ENCODE data around the gene PTPRM. TPM values are rescaled to one million over a fixed set of nuclear protein-coding genes. Genes with fewer than 3 reads are reported as not detected.

The PTPRM gene
- total and polyA plus RNA-seq, 2 of the 4 experiments (the other 2 are of a cell fraction), result 28.3 to 51.2 TPM

DNA sequence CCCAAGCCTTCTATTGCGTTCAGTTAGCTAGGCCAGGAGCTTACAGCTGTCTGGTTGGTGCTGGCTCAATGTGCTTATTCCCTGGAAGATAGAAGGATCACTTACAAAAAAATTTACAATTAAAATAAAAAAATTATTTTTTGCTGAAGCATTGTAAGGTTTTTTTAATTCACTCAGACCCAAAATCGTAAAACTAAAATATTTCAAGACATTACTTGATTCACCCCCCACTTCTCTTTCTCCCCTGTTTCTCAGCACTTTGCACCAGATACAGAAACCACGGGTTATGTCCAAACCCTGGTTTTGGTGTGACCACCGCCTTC is 911 bp upstream of the PTPRM start:
- Histone ChIP-seq H3K4me1 (ENCODE audit: control insufficient read depth, insufficient read depth, low read length) (peaks cover 8% of the 10 kb centered on the region), H3K4ac (ENCODE audit: low read depth, low read length) (peak overlapping the region; percentile 84), H2AK5ac (ENCODE audit: low read depth, low read length) (0 out of 2 replicates have a peak overlapping the region, but pooled peaks have one; percentile 20), H4K8ac (ENCODE audit: low read depth in 2 of 2, low read length in 2 of 2) (peak overlapping the region in 1 of 2 experiments; percentile 88; a peak in 1 of 4 replicates), H3K23ac (ENCODE audit: low read depth, low read length) (peak overlapping the region; percentile 83), H3K9me1 (ENCODE audit: insufficient read depth, low read length) (peaks cover 6% of the 10 kb centered on the region; the same call in 1 of the 2 replicates), H3K9ac (ENCODE audit: low read depth, low read length) (peak overlapping the region; percentile 90), H3K4me3 (ENCODE audit: insufficient read depth, low read depth, low read length) (peak overlapping the region; percentile 96), H3K27ac (ENCODE audit: insufficient read depth, low read length) (peak overlapping the region; percentile 88), H2BK15ac (ENCODE audit: low read depth, low read length) (no peak overlapping the region), H4K20me1 (ENCODE audit: insufficient read depth, low read length) (peaks cover 4% of the 10 kb centered on the region; the same call in 1 of the 2 replicates), H2BK120ac (ENCODE audit: low read depth, low read length) (peak overlapping the region; percentile 80; the same call in 1 of the 2 replicates), H3K56ac (ENCODE audit: extremely low read depth, insufficient read depth, low read length) (peak overlapping the region; percentile 43; the same call in 1 of the 2 replicates), H3K79me1 (ENCODE audit: low read depth in 1 of 2, low read length in 2 of 2) (peaks cover 8 to 22% of the 10 kb centered on the region in 2 experiments; a peak in 3 of 4 replicates), H4K91ac (ENCODE audit: insufficient read depth, low read depth, low read length) (peak overlapping the region; percentile 80), H2AFZ (replicated peaks; ENCODE audit: low read length, poor library complexity) (peak overlapping the region; percentile 96), H3K27me3 (ENCODE audit: control insufficient read depth, insufficient read depth, low read length) (no peaks in the 10 kb centered on the region), H3K14ac (replicated peaks; ENCODE audit: low read depth, low read length) (peak overlapping the region; percentile 94), H3K9me3 (ENCODE audit: control insufficient read depth, insufficient read depth, low read length) (no peaks in the 10 kb centered on the region), H3K18ac (ENCODE audit: low read depth, low read length) (peak overlapping the region; percentile 75), H4K5ac (ENCODE audit: low read depth, low read length) (0 out of 2 replicates have a peak overlapping the region, but pooled peaks have one; percentile 37), H3K4me2 (ENCODE audit: low read depth, low read length) (peak overlapping the region; percentile 93), H2BK20ac (ENCODE audit: low read depth, low read length) (no peak overlapping the region), H2BK5ac (ENCODE audit: low read depth, low read length, poor library complexity, severe bottlenecking) (peak overlapping the region; percentile 81), H2AK9ac (replicated peaks; ENCODE audit: low read depth, low read length, poor library complexity) (peak overlapping the region; percentile 55), H3K36me3 (ENCODE audit: control insufficient read depth, insufficient read depth, low read length) (no peaks in the 10 kb centered on the region)
- in situ Hi-C loops (cut with MboI; ENCODE audit: low sequenced_read_pairs) (no loop called here), intact Hi-C loops (cut with micrococcal nuclease) (loop anchor here (2.0 to 5.0 kb wide), 4 partner anchors 293 to 826 kb away; no protein-coding TSS in a partner anchor), dilution Hi-C loops (cut with HindIII; ENCODE audit: low sequenced_read_pairs, unreplicated experiment) (no loop called here)
- no peak for DNase-seq
- ATAC-seq (ENCODE audit: low read depth), result no peak
- TF ChIP-seq FOS (IDR thresholded peaks at IDR 0.05; ENCODE audit: low read depth, low read length), result no peak
- TF ChIP-seq POLR2A (IDR thresholded peaks at IDR 0.05; ENCODE audit: low read depth, low read length), result no peak
- no peak for TF ChIP-seq MXI1 (IDR thresholded peaks at IDR 0.05; ENCODE audit: borderline replicate concordance, low read depth, low read length)
- TF ChIP-seq, protein P1, sequence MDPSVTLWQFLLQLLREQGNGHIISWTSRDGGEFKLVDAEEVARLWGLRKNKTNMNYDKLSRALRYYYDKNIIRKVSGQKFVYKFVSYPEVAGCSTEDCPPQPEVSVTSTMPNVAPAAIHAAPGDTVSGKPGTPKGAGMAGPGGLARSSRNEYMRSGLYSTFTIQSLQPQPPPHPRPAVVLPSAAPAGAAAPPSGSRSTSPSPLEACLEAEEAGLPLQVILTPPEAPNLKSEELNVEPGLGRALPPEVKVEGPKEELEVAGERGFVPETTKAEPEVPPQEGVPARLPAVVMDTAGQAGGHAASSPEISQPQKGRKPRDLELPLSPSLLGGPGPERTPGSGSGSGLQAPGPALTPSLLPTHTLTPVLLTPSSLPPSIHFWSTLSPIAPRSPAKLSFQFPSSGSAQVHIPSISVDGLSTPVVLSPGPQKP (IDR thresholded peaks at IDR 0.05; ENCODE audit: borderline replicate concordance, low read depth, low read length), result no peak
- TF ChIP-seq, protein P2, sequence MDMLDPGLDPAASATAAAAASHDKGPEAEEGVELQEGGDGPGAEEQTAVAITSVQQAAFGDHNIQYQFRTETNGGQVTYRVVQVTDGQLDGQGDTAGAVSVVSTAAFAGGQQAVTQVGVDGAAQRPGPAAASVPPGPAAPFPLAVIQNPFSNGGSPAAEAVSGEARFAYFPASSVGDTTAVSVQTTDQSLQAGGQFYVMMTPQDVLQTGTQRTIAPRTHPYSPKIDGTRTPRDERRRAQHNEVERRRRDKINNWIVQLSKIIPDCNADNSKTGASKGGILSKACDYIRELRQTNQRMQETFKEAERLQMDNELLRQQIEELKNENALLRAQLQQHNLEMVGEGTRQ (IDR thresholded peaks at IDR 0.05; ENCODE audit: low read depth, low read length), result no peak
- TF ChIP-seq CHD1 (IDR thresholded peaks at IDR 0.05; ENCODE audit: low read depth, low read length), result no peak
- no peak for TF ChIP-seq CEBPB (IDR thresholded peaks at IDR 0.05; ENCODE audit: low read depth, low read length)
- TF ChIP-seq MAFK (IDR thresholded peaks at IDR 0.05; ENCODE audit: low read depth, low read length), result no peak
- no peak for TF ChIP-seq MAZ (IDR thresholded peaks at IDR 0.05; ENCODE audit: borderline replicate concordance, low read depth, low read length)
- no peak for TF ChIP-seq RAD21 (IDR thresholded peaks at IDR 0.05; ENCODE audit: low read length)
- TF ChIP-seq SMC3 (IDR thresholded peaks at IDR 0.05; ENCODE audit: low read depth, low read length), result no peak
- TF ChIP-seq BHLHE40 (IDR thresholded peaks at IDR 0.05; ENCODE audit: low read depth, low read length), result no peak
- no peak for TF ChIP-seq NFE2L2 (IDR thresholded peaks at IDR 0.05; ENCODE audit: low read depth, low read length)
- TF ChIP-seq, protein P3, sequence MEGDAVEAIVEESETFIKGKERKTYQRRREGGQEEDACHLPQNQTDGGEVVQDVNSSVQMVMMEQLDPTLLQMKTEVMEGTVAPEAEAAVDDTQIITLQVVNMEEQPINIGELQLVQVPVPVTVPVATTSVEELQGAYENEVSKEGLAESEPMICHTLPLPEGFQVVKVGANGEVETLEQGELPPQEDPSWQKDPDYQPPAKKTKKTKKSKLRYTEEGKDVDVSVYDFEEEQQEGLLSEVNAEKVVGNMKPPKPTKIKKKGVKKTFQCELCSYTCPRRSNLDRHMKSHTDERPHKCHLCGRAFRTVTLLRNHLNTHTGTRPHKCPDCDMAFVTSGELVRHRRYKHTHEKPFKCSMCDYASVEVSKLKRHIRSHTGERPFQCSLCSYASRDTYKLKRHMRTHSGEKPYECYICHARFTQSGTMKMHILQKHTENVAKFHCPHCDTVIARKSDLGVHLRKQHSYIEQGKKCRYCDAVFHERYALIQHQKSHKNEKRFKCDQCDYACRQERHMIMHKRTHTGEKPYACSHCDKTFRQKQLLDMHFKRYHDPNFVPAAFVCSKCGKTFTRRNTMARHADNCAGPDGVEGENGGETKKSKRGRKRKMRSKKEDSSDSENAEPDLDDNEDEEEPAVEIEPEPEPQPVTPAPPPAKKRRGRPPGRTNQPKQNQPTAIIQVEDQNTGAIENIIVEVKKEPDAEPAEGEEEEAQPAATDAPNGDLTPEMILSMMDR (conservative IDR thresholded peaks at IDR 0.05; ENCODE audit: low read depth, low read length), result no peak
- no peak for TF ChIP-seq RFX5 (IDR thresholded peaks at IDR 0.05; ENCODE audit: low read depth, low read length)
- TF ChIP-seq RCOR1 (IDR thresholded peaks at IDR 0.05; ENCODE audit: insufficient replicate concordance, low read length), result no peak
- ChIA-PET POLR2A (ENCODE audit: unreplicated experiment) (interaction anchor here (0.6 kb wide), 1 partner anchor 307 kb away, joined by 5 read pairs; no protein-coding TSS in a partner anchor), CTCF (interaction anchor here (0.7 to 1.5 kb wide), 9 partner anchors 9 to 825 kb away, joined by 3 to 6 read pairs (median 3); no protein-coding TSS in a partner anchor)
- no CpG with 5 or more reads among the region's 4 CpGs for WGBS, 2 experiments (ENCODE audit: extremely low coverage in 2 of 2, insufficient read length in 1 of 2)
- no TSS peak for BruUV-seq (replicated peaks)
